ENCODE results near the gene PBRM1. TPM values are rescaled to one million over a fixed set of nuclear protein-coding genes. Genes with fewer than 3 reads are reported as not detected.
A peak's percentile ranks its signal among the peaks of the same experiment; 100 is the strongest.

PBRM1 gene
- total and polyA plus RNA-seq, 2 of the 13 experiments (the other 11 are each of a cell fraction or from before 2014, with no cell fraction given): 10.9 to 33.2 TPM

- H4K20me1 ChIP-seq (ENCODE audit: insufficient read depth, low read length): peaks cover 16% of the 10 kb centered on the region
- CTCF ChIA-PET (ENCODE audit: low intra/inter-chr PET ratio, low total read pairs): no interaction called here
- peaks cover 62% of the 10 kb centered on the region for H3K79me2 ChIP-seq (ENCODE audit: insufficient read depth, low read length)
- peaks cover 24 to 61% of the 10 kb centered on the region in 2 experiments for H3K36me3 ChIP-seq (replicated peaks in 1 of 2; ENCODE audit: control insufficient read depth in 1 of 2, insufficient read depth in 2 of 2, low read length in 2 of 2)
- H3K4me2 ChIP-seq (ENCODE audit: low read depth, low read length): peak overlapping the region; percentile 94
- no TSS peak for BruUV-seq (replicated peaks)
- 74% methylated on average over 6 of the region's 6 CpGs for WGBS (ENCODE audit: low lambda C conversion rate)
- no peak overlapping the region; a peak in 1 of 6 replicates for H3K4me3 ChIP-seq (replicated peaks in 1 of 3; ENCODE audit: insufficient read depth in 1 of 3, low read depth in 2 of 3, low read length in 3 of 3)
- in situ Hi-C loops (cut with HindIII; ENCODE audit: extremely low pct_ligation_motif_present, low pct_unique_long_range_greater_than_20kb): loop anchor here (10.0 kb wide), 1 partner anchor 233 kb away; the partner anchor contains the start of genes NISCH and TNNC1
- POLR2A ChIA-PET: interaction anchor here (1.4 to 12.6 kb wide), 3 partner anchors 8 to 17 kb away, joined by 3 to 118 read pairs (median 18); partner anchors contain the start of genes GLT8D1 and SPCS1
- H2AFZ ChIP-seq (ENCODE audit: low read length): no peak overlapping the region
- H3K4me1 ChIP-seq (ENCODE audit: insufficient read depth, low read length): peaks cover 73% of the 10 kb centered on the region
- no peak overlapping the region for H3K9ac ChIP-seq (ENCODE audit: insufficient read depth, low read depth, low read length)
- intact Hi-C loops (cut with micrococcal nuclease; ENCODE audit: unreplicated experiment): no loop called here
- ATAC-seq: no peak
- H3K27ac ChIP-seq (ENCODE audit: extremely low read length, insufficient read depth, low read length): no peak overlapping the region
- H3K9me3 ChIP-seq (ENCODE audit: low read length): no peaks in the 10 kb centered on the region
- TF ChIP-seq ETV6 (CRISPR knock-in tag; conservative IDR thresholded peaks at IDR 0.05) (no peak), RBFOX2 (IDR thresholded peaks at IDR 0.05; ENCODE audit: low read depth, low read length) (peak; percentile 38; the same call in 1 of the 2 replicates), POLR2G (IDR thresholded peaks at IDR 0.05; ENCODE audit: low read depth, low read length) (0 out of 2 replicates have a peak, but pooled peaks have one; percentile 34), CEBPB (IDR thresholded peaks at IDR 0.05; ENCODE audit: borderline replicate concordance, low read depth, low read length) (peak; percentile 31; the same call in 1 of the 2 replicates), RAD21 (CRISPR knock-in tag; IDR thresholded peaks at IDR 0.05) (no peak)
- no peak for DNase-seq (ENCODE audit: low spot score)
- FAIRE-seq: no peak
- H3K27me3 ChIP-seq (ENCODE audit: control insufficient read depth in 1 of 2, insufficient read depth in 2 of 2, low read length in 2 of 2): no peaks in the 10 kb centered on the region; a peak in 1 of 5 replicates
Observed at GRCh38 chr3:52688266-52688665, 2.6 kb upstream of the PBRM1 start.

- H3K4me3 ChIP-seq (replicated peaks in 1 of 3; ENCODE audit: insufficient read depth in 1 of 3, low read depth in 2 of 3, low read length in 3 of 3): peak overlapping the region; percentile 79 to 96 (median 84)
- H4K20me1 ChIP-seq (ENCODE audit: insufficient read depth, low read length): peaks cover 13% of the 10 kb centered on the region
- H3K36me3 ChIP-seq (replicated peaks in 1 of 2; ENCODE audit: control insufficient read depth in 1 of 2, insufficient read depth in 2 of 2, low read length in 2 of 2): peaks cover 14 to 31% of the 10 kb centered on the region in 2 experiments
- BruUV-seq (replicated peaks): no TSS peak
- ChIA-PET POLR2A (interaction anchor here (4.5 to 12.6 kb wide), 2 partner anchors 11 to 20 kb away, joined by 18 to 118 read pairs; partner anchors contain the start of genes GLT8D1 and SPCS1), CTCF (ENCODE audit: low intra/inter-chr PET ratio, low total read pairs) (no interaction called here)
- peak overlapping the region; percentile 94 for H3K4me2 ChIP-seq (ENCODE audit: low read depth, low read length)
- WGBS (ENCODE audit: low lambda C conversion rate): under 1% methylated on average over 15 of the region's 41 CpGs
- H3K4me1 ChIP-seq (ENCODE audit: insufficient read depth, low read length): peaks cover 81% of the 10 kb centered on the region
- H3K27me3 ChIP-seq (ENCODE audit: control insufficient read depth in 1 of 2, insufficient read depth in 2 of 2, low read length in 2 of 2): no peaks in the 10 kb centered on the region; a peak in 1 of 5 replicates
- peaks cover 78% of the 10 kb centered on the region for H3K79me2 ChIP-seq (ENCODE audit: insufficient read depth, low read length)
- DNase-seq (ENCODE audit: low spot score) (peak; percentile 78), FAIRE-seq (no peak), ATAC-seq (peak; percentile 80)
- peak overlapping the region; percentile 86 for H3K27ac ChIP-seq (ENCODE audit: extremely low read length, insufficient read depth, low read length)
- intact Hi-C loops (cut with micrococcal nuclease; ENCODE audit: unreplicated experiment) (no loop called here), in situ Hi-C loops (cut with HindIII; ENCODE audit: extremely low pct_ligation_motif_present, low pct_unique_long_range_greater_than_20kb) (loop anchor here (10.0 kb wide), 1 partner anchor 230 kb away; the partner anchor contains the start of genes NISCH and TNNC1)
- no peak overlapping the region for H2AFZ ChIP-seq (ENCODE audit: low read length)
- H3K9me3 ChIP-seq (ENCODE audit: low read length): no peaks in the 10 kb centered on the region
- H3K9ac ChIP-seq (ENCODE audit: insufficient read depth, low read depth, low read length): peak overlapping the region; percentile 99
- TF ChIP-seq ZNF431 (CRISPR knock-in tag; IDR thresholded peaks at IDR 0.05; ENCODE audit: borderline replicate concordance, low read depth) (0 out of 2 replicates have a peak, but pooled peaks have one; percentile 22), TFDP1 (CRISPR knock-in tag; IDR thresholded peaks at IDR 0.05; ENCODE audit: borderline replicate concordance) (peak; percentile 82), ZNF740 (CRISPR knock-in tag; IDR thresholded peaks at IDR 0.05) (no peak), RFX5 (IDR thresholded peaks at IDR 0.05; ENCODE audit: low read depth, low read length) (peak; percentile 22; the same call in 1 of the 2 replicates)
- TF ChIP-seq, protein P1, sequence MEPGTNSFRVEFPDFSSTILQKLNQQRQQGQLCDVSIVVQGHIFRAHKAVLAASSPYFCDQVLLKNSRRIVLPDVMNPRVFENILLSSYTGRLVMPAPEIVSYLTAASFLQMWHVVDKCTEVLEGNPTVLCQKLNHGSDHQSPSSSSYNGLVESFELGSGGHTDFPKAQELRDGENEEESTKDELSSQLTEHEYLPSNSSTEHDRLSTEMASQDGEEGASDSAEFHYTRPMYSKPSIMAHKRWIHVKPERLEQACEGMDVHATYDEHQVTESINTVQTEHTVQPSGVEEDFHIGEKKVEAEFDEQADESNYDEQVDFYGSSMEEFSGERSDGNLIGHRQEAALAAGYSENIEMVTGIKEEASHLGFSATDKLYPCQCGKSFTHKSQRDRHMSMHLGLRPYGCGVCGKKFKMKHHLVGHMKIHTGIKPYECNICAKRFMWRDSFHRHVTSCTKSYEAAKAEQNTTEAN (CRISPR knock-in tag; conservative IDR thresholded peaks at IDR 0.05): peak; percentile 69
- TF ChIP-seq, protein P2, sequence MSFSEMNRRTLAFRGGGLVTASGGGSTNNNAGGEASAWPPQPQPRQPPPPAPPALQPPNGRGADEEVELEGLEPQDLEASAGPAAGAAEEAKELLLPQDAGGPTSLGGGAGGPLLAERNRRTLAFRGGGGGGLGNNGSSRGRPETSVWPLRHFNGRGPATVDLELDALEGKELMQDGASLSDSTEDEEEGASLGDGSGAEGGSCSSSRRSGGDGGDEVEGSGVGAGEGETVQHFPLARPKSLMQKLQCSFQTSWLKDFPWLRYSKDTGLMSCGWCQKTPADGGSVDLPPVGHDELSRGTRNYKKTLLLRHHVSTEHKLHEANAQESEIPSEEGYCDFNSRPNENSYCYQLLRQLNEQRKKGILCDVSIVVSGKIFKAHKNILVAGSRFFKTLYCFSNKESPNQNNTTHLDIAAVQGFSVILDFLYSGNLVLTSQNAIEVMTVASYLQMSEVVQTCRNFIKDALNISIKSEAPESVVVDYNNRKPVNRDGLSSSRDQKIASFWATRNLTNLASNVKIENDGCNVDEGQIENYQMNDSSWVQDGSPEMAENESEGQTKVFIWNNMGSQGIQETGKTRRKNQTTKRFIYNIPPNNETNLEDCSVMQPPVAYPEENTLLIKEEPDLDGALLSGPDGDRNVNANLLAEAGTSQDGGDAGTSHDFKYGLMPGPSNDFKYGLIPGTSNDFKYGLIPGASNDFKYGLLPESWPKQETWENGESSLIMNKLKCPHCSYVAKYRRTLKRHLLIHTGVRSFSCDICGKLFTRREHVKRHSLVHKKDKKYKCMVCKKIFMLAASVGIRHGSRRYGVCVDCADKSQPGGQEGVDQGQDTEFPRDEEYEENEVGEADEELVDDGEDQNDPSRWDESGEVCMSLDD (CRISPR knock-in tag; IDR thresholded peaks at IDR 0.05; ENCODE audit: borderline replicate concordance): no peak
Observed at GRCh38 chr3:52685285-52685708, 416 bp downstream of the PBRM1 start.
